Gastrocnemius medialis (tissue), 4 donors: ENCODE results near the gene SZRD1. TPM values are rescaled to one million over a fixed set of nuclear protein-coding genes. Genes with fewer than 3 reads are reported as not detected.

Source experiments
- ATAC-seq, 2 donors: fragments of 150-250 bp; one replicate each; pipeline ENCODE4 v1.9.1; 2016
- DNase-seq, 2 donors: peaks; one replicate each; pipeline ENCODE4 v3.0.0-alpha.2; 2019
- H3K27ac ChIP-seq, 4 donors: fragments of 200-600 bp; sonication (generic); 1 replicate in 1 of 4; 2 replicates in 3 of 4; pipeline ENCODE4 v1.5.1; 2016 to 2018; ENCODE audit warnings: mild to moderate bottlenecking in 2 of 4, moderate library complexity in 1 of 4
- H3K27me3 ChIP-seq, 3 donors: fragments of 200-600 bp; sonication (generic) in 2 of 3; 1 replicate in 1 of 3; 2 replicates in 2 of 3; pipeline versions ENCODE4 v1.5.1 to v1.6.0; 2016 to 2019; ENCODE audit warnings: mild to moderate bottlenecking in 1 of 3, moderate library complexity in 1 of 3
- H3K36me3 ChIP-seq, 2 donors: fragments of 200-600 bp; sonication (generic) in 1 of 2; one replicate each; pipeline ENCODE4 v1.5.1; 2017 to 2018
- H3K4me1 ChIP-seq, 2 donors: fragments of 200-600 bp; sonication (generic) in 1 of 2; one replicate each; pipeline ENCODE4 v1.5.1; 2016 to 2017; ENCODE audit warnings: mild to moderate bottlenecking in 2 of 2
- H3K4me3 ChIP-seq, 4 donors: fragments of 200-600 bp; sonication (generic) in 3 of 4; 1 replicate in 1 of 4; 2 replicates in 3 of 4; pipeline ENCODE4 v1.5.1; 2016 to 2019; ENCODE audit warnings: mild to moderate bottlenecking in 2 of 4
- H3K9me3 ChIP-seq, 3 donors: fragments of 200-600 bp; sonication (generic) in 2 of 3; 1 replicate in 1 of 3; 2 replicates in 2 of 3; pipeline ENCODE4 v1.5.1; 2016 to 2019
- POLR2A ChIP-seq, 2 donors: fragments of 450-650 bp; IDR thresholded peaks; one replicate each; pipeline ENCODE4 v1.6.1; 2017; ENCODE audit warnings: antibody characterized with exemption in 2 of 2, mild to moderate bottlenecking in 2 of 2, moderate library complexity in 2 of 2
- in situ Hi-C, 4 donors: fragments of 200-750 bp; cut with MboI; loops; one replicate each; pipeline versions ENCODE4 v1.15.0 to v1.8.0; 2017; ENCODE audit warnings: low sequenced_read_pairs in 4 of 4
- intact Hi-C: fragments of 100-400 bp; cut with DNase I; formaldehyde crosslinking; loops from one replicate; pipeline ENCODE4 v1.15.1; 2023; ENCODE audit warnings: low total_unique reads
- total RNA-seq, 4 donors: library from RNA; depleted of rRNA; stranded (reverse); fragments of >200 nt; gene quantifications; one replicate each; pipeline versions ENCODE4 v1.1.0 to v1.2.3, GENCODE V29; 2016
- TF ChIP-seq, protein P1 (sequence below), 5 experiments: fragments of 450-650 bp in 3 of 5; fragments of 200-600 bp in 2 of 5; sonication (generic) in 2 of 5; IDR thresholded peaks in 4 of 5; conservative IDR thresholded peaks in 1 of 5; 1 replicate in 4 of 5; 2 replicates in 1 of 5; pipeline ENCODE4 v1.5.1; 2016 to 2019; ENCODE audit warnings: antibody characterized with exemption in 5 of 5, mild to moderate bottlenecking in 3 of 5, moderate library complexity in 3 of 5

SZRD1 gene
- total RNA-seq, 4 donors from 2014 or later = 44.1 to 102 (median 83.1) TPM

- peaks cover 82 to 83% of the 10 kb centered on the region in 2 donors for H3K4me1 ChIP-seq
- in situ Hi-C loops = no loop called here
- TF ChIP-seq, protein P1, sequence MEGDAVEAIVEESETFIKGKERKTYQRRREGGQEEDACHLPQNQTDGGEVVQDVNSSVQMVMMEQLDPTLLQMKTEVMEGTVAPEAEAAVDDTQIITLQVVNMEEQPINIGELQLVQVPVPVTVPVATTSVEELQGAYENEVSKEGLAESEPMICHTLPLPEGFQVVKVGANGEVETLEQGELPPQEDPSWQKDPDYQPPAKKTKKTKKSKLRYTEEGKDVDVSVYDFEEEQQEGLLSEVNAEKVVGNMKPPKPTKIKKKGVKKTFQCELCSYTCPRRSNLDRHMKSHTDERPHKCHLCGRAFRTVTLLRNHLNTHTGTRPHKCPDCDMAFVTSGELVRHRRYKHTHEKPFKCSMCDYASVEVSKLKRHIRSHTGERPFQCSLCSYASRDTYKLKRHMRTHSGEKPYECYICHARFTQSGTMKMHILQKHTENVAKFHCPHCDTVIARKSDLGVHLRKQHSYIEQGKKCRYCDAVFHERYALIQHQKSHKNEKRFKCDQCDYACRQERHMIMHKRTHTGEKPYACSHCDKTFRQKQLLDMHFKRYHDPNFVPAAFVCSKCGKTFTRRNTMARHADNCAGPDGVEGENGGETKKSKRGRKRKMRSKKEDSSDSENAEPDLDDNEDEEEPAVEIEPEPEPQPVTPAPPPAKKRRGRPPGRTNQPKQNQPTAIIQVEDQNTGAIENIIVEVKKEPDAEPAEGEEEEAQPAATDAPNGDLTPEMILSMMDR (IDR thresholded peaks at IDR 0.05 in 4 of 5, conservative IDR thresholded peaks at IDR 0.05 in 1 of 5) = no peak
- TF ChIP-seq POLR2A (IDR thresholded peaks at IDR 0.05) = no peak
- intact Hi-C loops = no loop called here
- no peaks in the 10 kb centered on the region for H3K27me3 ChIP-seq
- DNase-seq = no peak
- H3K9me3 ChIP-seq = no peaks in the 10 kb centered on the region
- no peak for ATAC-seq
- no peaks in the 10 kb centered on the region for H3K36me3 ChIP-seq
- peak overlapping the region; percentile 48 to 78 (median 69) for H3K27ac ChIP-seq
- peak overlapping the region in 2 of 4 donors; percentile 2 to 15 for H3K4me3 ChIP-seq
These were observed 8.7 kb downstream of the SZRD1 start for GRCh38 chr1:16375521-16376340.

- DNase-seq (no peak), ATAC-seq (no peak)
- Histone ChIP-seq H3K4me1 (peaks cover 74 to 76% of the 10 kb centered on the region in 2 donors), H3K9me3 (no peaks in the 10 kb centered on the region), H3K36me3 (no peaks in the 10 kb centered on the region), H3K4me3 (no peak overlapping the region), H3K27me3 (no peaks in the 10 kb centered on the region), H3K27ac (peak overlapping the region in 3 of 4 donors; percentile 68 to 78 (median 70))
- TF ChIP-seq, protein P1 (IDR thresholded peaks at IDR 0.05 in 4 of 5, conservative IDR thresholded peaks at IDR 0.05 in 1 of 5) = no peak
- no peak for TF ChIP-seq POLR2A (IDR thresholded peaks at IDR 0.05)
- intact Hi-C loops (no loop called here), in situ Hi-C loops (no loop called here)
These were observed 9.9 kb downstream of the SZRD1 start for GRCh38 chr1:16376971-16377370.

DNA sequence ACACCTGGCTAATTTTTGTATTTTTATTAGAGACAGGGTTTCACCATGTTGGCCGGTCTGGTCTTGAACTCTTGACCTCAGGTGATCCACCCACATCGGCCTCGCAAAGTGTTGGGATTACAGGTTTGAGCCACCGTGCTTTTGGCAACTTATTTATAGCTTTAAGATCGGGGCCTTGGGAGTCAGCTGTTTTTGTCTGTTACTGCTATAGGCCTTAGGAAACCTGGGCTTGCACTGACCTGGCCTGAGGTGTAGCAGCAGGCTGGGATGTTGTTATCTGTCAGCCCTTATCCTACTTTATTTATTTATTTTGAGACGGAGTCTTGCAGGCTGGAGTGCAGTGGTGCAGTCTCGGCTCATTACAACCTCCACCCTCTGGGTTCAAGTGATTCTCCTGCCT lies 11.4 kb downstream of the SZRD1 start:
- in situ Hi-C loops = no loop called here
- no peak for DNase-seq
- peaks cover 60 to 64% of the 10 kb centered on the region in 2 donors for H3K4me1 ChIP-seq
- no peak for TF ChIP-seq POLR2A (IDR thresholded peaks at IDR 0.05)
- TF ChIP-seq, protein P1 (IDR thresholded peaks at IDR 0.05 in 4 of 5, conservative IDR thresholded peaks at IDR 0.05 in 1 of 5) = no peak
- peak in 1 of 2 donors; percentile 70 for ATAC-seq
- no peak overlapping the region for H3K4me3 ChIP-seq
- H3K27ac ChIP-seq = peak overlapping the region in 3 of 4 donors; percentile 68 to 78 (median 70)
- no peaks in the 10 kb centered on the region for H3K36me3 ChIP-seq
- no peaks in the 10 kb centered on the region for H3K9me3 ChIP-seq
- intact Hi-C loops = no loop called here
- H3K27me3 ChIP-seq = no peaks in the 10 kb centered on the region

DNA sequence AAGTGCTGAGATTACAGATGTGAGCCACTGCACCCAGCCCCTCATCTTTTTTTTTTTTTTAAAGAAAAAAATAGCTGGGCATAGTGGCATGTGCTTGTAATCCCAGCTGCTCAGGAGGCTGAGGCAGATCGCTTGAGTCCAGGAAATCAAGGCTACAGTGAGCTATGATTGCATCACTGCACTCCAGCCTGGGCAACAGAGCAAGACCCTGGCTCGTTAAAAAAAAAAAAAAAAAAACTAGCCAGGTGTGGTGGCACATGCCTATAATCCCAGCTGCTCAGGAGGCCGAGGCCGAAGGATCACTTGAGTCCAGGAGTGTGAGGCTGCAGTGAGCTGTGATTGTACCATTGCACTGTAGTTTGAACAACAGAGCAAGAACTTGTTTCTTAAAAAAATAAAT lies 13.8 kb downstream of the SZRD1 start:
- no peak for ATAC-seq
- H3K27me3 ChIP-seq = no peaks in the 10 kb centered on the region
- in situ Hi-C loops (no loop called here), intact Hi-C loops (no loop called here)
- TF ChIP-seq, protein P1 (IDR thresholded peaks at IDR 0.05 in 4 of 5, conservative IDR thresholded peaks at IDR 0.05 in 1 of 5) = no peak
- TF ChIP-seq POLR2A (IDR thresholded peaks at IDR 0.05) = no peak
- H3K9me3 ChIP-seq = no peaks in the 10 kb centered on the region
- no peak overlapping the region for H3K4me3 ChIP-seq
- H3K36me3 ChIP-seq = no peaks in the 10 kb centered on the region
- no peak overlapping the region for H3K27ac ChIP-seq
- no peak for DNase-seq
- peaks cover 58 to 64% of the 10 kb centered on the region in 2 donors for H3K4me1 ChIP-seq
